SW480 (cell line): ENCODE data around the gene RBFOX2.
"Not testable (repeated sequence)": the region's sequence is repeated elsewhere in the genome, so short reads cannot be mapped to it uniquely, and the experiment has no call there.

Experiments used
- DNase-seq: peaks from one replicate; pipeline ENCODE4 v3.0.0-alpha.2; 2016; ENCODE audit warnings: low spot score

The RBFOX2 gene

DNA sequence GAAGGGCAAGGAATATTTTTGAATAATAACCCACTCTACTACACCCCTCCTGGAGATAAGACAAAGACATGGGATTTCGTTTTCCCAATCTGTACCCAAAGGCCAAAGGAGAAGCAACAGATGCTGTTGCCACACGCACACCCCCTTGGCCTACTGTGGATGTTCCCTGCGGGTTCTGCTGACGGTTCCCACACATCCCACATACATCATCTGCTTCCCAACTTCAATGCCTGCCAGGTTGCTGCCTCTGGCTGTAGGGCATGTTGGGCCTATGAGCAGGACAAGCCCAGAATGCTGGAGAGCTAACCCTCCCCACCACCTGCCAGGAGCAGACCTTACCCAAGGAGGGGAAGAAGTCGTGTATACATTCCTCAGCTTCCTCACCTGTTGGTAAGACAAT is 13.6 kb upstream of the RBFOX2 start:
- no peak for DNase-seq

DNA sequence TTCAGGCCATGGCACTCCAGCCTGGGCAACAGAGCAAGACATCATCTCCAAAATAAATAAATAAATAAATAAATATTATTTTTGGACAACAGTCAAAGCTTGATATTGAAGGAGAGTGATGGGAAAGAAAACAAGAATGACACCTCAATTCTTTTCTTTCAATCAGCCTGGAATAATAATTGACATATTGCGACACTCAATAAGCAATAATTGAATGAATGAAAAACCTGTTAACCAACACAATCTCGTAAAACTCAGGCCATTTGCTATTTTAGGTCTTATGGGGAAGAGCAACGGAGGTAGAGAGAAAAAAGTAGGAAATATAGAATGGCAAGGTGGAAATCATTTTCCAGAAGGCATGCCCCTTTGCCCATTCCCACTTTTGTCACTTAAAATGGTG is 10.5 kb upstream of the RBFOX2 start:
- DNase-seq = no peak

DNA sequence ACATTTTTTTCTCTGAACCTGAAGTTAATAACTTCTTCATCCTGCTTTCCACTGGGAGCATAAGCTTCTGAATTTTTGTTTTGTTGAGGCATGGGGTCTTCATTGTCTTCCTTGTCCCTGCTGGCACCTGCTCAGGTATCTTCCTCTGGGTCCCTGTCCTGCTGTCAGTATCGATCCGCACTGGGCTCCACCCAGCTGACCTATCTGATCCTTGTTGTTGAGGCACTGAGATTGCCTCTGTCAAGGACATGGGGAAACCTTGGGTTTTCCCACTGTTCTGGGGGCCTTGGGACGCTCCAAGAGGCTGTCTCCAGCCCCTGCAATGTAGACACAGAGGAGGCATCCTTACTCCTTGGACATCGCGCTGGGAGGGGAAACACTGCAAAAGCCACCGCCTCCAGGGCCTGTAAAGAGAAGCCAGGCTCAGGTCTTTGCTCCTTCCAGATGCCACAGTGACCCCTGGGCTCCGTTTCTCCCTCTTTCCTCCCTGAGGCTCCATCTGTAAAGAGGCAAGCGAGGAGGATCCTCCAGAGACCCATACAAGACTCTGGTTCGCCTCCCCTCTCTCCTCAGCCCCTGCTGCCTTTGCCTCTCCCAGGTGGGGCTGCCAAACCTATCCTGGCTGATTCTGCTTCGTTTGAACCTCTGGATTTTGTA is 8.6 kb upstream of the RBFOX2 start:
- no peak for DNase-seq

DNA sequence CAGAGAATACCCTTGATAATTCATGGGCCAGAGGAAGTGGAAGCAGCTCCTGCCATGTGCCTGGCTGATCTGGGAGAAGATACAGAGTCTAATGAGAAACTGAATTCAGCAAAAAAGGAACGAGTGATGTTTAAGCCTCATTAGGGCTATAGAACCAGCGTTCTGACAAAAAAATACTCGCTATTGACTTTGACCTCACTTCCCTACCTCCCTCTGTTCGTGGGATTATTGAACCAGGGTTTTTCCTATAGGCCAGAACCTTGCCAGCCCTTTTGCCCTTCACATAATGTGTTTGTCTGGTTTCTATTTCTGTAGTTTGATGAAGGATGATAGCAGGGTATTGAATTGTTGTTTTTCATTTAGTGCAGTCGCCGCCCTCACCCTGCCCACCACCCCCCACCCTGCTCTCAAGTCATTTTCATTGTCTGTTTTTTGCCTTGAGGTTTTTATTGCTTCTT is 7.6 kb upstream of the RBFOX2 start:
- no peak for DNase-seq

DNA sequence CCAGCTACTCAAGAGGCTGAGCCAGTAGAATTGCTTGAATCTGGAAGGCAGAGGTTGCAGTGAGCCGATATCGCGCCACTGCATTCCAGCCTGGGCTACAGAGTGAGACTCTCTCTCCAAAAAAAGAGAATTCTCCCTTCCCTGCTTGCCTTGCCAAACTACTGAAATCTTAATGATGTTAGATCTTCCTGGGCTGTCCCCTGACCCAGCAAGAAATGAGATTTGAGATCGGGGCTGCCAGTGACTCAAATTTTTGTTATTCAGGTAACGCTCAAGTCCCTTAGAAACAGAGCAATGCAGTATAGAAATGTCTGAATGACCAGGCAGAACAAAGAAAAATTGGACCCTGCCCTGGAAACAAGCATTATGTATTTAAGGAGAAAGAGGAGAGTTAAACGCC is 4.0 kb upstream of the RBFOX2 start:
- DNase-seq = no peak

DNA sequence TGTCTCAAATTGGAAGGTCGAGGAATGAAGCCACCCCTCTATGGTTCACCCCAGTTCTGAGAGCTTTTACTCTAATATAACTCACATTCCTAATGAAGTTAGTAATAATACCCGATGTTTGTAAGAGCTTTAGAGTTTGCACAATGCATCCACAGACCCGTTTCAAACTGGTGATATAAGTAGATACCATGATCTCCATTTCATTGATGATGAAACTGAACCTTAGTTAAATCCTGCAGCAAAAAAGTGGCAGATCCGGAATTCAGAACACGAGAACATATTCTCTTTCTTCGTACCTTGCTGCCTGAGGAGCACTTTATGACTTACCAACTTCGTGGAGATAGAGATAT is 757 bp upstream of the RBFOX2 start:
- no peak for DNase-seq

DNA sequence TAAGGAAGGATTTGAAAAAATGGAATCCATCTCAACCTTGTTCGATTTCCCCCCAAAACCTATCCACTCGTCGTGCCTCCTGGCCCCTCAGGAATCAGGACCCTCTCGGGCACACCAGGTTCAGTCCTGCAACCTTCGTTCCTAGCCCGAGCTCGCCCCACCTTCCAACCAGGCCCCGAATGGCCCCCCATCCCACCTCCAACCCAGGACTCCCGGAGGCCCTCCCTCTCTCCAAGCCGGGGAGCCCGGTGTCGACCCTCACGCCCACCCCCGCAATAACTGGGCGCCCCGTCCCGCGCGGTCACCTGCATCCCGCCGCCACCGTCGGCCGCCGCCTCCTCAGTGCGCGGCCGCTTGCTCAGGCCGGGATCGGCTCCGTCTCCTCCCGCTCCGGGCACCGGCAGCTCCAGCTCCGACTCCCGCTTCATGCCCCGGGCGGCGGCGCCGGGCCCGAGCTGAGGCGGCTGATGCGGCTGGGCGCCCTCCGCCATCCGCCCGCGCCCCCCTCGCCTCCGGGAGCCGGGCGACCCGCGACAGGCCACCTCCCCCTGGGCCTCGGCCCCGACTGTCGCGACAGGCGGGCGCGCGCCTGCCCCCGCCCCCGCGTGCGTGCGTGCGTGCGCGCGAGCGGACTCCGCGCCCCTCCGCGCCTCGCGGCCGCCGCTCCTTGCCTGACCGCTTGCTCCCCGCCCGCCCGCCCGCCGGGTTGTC is 534 bp downstream of the RBFOX2 start:
- peak; percentile 22 for DNase-seq

DNA sequence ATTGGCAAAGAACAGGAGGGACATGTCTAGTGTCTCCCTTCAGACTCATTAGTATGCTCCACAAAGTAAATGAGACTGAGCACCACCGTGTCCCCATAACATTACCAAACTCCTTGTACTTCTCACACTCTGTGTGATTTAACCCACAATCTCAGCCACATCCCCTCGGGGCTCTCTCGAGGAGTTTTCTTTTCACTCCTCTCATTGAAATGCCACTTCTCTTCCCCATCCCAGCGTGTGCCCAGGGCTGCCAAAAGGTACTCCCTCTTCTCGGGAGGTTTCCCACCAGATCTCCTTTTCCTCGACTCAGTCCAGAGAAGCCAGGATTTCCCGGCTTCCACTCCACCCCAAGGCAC is 1.1 kb downstream of the RBFOX2 start:
- DNase-seq = peak; percentile 12

DNA sequence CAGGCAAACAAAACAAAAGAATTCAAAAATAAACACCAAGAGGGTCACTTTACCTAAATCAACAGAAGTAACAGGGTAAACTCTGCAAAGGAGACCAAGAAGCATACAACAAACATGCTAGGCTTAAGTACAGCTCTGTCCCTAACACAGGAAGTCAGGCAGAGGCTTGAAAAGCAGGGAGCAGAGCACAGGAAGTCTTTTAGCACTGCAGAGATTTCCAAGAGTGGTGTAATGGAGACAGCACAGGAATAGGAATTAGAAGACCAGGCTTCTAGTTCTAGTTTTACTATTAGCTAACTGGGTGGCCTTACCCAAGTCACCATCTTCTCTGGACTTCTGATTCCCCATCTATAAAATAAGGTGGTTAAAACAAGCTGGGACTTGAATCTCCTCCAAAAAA is 1.9 kb downstream of the RBFOX2 start:
- no peak for DNase-seq

DNA sequence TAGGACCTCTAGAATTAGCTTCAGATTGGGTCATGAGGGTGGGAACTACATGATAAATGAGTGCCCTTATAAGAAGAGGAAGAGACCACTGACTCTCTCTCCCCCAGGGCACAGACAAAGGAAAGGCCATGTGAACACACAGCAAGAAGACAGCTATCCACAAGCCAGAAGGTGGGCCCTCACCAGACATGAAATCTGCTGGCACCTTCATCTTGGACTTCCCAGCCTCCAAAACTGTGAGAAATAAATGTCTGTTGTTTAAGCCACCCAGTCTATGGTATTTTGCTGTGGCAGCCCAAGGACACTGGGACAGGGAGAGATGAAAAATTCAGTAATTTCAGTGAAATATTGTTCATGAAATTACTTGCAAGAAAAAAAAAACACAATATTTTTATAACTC is 5.9 kb downstream of the RBFOX2 start:
- DNase-seq = no peak

DNA sequence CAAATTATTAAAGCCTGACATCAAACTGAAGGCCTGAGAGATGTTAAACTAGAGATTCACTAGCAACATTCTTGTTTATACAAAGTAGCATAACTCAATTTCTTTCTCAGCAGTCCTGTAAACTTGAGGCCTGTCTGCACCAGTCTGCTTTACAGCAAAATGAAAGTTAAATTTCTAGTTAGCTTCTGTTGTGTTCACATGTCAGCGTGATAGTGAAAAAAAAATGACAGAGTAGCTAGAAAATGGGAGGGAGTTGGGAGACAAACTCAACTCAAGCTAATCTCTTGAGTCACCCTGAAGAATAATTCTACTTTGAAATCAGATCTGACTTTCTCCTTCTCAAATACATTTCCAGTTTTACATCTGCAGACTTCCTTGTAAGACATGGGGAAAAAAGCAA is 6.5 kb downstream of the RBFOX2 start:
- DNase-seq = no peak

DNA sequence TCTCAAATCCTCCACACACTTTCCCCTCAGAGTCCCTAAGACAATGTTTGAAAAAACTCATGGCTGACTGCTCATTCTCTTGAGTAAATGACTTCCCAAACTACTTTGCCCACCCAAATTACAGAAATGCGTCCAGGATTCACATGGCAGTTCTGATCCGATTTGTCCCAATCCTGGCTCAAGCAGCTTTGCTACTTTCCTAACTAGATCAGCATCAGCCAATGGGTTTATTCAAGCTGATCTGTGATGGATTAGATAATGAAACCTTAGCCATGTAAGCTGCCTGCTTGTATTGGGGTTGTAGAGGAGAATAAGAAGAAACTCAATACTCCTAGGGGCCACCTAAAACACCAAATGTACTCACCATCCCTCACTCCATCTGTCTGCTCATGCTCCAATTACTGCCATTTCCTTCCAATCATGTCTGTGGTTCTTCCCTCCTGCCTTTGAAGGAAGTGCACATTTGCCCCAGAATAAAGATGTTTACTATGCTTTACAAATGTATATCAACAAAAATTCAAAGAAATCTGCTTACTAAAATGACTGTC is 6.9 kb downstream of the RBFOX2 start:
- DNase-seq = no peak

DNA sequence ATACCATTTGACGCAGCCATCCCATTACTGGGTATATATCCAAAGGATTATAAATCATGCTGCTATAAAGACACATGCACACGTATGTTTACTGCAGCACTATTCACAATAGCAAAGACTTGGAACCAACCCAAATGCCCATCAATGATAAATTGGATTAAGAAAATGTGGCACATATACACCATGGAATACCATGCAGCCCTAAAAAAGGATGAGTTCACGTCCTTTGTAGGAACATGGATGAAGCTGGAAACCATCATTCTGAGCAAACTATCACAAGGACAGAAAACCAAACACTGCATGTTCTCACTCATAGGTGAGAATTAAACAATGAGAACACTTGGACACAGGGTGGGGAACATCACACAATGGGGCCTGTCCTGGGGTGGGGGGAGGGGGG is 7.8 kb downstream of the RBFOX2 start:
- DNase-seq = not testable (repeated sequence)

DNA sequence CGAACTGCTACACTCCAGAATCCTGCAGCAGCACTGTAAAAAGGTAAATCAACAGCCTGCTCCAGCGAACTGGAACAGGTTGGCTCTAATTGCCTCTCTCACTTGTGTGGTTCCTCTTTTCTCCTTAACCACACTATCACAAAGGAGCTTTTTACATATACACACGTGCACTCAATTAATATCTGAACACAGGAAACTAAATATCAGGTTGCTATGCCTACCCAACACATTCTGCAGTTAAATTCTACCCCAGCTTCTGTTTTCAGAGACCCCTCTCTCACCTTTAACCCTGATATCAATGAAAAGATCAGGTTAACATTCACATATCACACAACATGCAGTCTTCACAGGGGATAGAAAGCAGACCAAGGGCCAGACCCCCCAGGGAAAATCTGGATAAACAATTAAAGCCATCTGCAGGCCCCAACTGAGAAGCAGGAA is 11.0 kb downstream of the RBFOX2 start:
- DNase-seq = no peak

DNA sequence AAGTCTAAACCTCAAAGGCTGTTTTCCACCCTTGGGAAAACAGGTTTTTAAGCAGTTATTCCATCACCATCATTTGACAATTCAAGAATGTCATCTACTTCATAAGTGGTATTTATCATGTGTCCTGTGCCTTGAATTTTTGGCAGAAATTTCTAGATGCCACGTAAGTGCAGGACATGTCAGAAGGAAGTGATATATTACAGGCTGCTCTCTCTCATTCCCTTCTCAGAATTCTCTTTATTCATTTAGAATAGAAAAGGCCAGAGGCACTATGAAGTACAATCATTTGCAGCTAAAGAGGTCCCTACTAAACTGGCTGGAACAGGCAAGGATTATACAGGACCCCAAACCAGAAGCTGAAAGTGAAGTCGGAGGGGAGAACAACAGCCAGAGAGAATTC is 11.9 kb downstream of the RBFOX2 start:
- DNase-seq = no peak

DNA sequence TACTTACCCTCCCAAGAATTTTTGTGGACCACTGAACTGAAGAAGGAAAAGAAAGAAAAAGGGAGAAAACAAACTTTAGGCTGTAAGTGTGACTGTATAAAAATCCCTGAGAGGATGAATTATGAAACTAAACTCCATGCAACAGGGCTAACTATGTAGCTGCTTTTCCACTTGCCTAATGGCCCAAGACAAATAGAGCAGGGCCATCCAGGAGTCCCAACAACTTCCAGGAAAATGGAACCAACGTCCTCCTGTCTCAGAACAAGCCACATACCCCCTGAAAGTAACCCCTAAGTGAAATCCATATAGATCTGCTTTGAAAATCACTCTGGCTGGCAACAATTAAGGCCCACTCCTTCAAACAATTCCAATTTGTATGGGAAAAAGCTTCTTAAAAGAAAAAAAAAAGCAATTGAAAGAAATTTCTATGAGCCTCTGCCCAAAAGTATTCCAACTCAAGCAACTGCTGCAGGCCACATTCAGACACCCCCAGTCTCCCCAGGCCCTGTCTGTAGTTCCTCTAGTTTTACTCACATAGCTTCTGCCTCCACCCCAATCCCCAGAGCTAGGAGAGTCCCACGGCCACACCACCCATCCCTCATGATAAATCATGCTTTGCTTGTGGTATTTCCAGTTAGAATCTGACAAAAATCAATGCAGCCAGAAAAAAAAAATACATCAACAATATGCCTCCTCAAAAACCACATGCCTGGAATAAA is 12.7 kb downstream of the RBFOX2 start:
- DNase-seq = no peak

DNA sequence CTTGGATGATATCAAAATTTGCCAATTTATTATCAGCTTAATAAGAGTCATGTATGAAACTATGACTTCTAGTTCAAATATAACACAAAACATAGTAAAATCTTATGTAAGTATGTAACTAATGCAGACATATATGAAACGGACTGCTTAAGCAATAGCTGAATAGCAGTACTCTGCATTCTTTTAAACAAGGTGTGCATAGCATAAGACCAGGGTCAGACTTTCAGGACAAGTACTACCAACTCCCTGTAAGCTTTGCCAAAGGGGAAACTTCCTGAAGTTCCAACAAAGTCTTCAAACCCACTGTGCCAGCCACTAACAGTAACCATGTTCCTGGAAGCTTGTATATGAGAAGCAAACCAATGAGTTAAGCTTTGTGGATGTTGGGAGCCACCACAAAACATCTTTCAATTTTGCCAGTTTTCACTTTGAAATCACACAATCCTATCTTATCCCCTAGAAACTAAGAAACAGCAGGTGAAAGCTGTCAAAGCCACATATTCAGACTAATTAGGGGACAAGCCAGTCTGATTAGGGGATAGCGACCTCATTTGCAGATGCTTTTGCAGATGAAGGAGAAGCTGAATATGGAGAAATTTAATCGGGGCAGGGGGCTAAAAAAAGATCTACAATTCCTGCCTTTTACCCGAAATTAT is 13.3 kb downstream of the RBFOX2 start:
- DNase-seq = no peak

DNA sequence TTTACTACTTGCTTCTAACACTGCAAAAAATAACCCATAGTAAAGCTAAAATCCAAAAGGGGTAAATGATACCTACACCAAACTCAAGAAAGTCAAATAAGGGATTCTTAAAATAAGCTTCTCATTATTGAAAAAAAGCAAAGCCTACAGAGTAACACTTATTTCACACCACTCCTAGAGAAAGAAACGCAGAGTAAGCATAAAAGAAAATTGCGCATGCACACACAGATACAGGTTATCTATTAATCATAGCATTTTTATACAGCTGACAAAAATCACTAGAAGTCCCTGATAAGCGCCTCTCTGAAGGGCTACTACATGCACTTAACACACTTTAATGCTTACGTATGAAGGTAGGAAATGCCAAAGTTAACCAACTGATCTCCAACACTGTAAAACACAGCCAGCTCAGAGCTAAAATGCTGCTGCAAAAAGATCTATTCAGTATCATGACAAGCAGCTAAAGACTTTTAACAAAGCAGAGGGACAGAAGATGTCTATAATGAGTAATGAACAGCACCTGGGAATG is 14.0 kb downstream of the RBFOX2 start:
- no peak for DNase-seq

DNA sequence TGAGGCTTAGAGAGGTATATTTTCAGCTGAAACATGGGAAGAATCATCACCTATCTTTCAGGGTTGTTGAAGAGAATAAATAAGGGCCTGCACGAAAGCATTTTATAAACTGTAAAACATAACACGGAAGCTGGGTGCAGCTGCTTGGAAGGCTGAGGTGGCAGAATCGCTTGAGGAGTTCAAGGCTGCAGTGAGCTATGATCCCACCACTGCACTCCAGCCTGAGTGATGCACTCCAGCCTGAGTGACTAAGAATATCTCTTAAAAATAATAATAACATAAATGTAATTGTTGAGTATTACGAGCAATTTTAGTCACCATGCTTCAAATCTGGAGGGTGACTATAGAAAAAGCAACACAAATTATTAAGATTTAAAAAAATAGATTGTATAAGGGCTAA is 16.3 kb downstream of the RBFOX2 start:
- no peak for DNase-seq

DNA sequence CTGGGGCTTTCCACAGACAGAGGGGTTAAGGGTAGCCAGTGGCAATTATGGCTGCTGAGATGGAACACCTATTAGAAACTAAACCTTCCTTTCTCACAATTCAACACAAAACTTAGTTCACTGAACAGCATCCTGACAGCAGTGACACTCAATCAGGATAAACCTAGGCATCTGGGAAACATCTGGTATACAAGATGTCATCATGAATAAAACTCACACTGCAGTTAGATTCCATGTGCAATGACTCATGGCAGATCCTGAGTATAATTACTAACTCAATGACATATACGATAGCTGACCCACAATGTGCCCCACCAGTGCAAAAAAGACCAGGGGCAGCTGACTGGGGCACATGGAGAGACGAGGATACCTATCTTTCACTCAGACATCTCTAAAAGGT is 17.7 kb downstream of the RBFOX2 start:
- DNase-seq = no peak

DNA sequence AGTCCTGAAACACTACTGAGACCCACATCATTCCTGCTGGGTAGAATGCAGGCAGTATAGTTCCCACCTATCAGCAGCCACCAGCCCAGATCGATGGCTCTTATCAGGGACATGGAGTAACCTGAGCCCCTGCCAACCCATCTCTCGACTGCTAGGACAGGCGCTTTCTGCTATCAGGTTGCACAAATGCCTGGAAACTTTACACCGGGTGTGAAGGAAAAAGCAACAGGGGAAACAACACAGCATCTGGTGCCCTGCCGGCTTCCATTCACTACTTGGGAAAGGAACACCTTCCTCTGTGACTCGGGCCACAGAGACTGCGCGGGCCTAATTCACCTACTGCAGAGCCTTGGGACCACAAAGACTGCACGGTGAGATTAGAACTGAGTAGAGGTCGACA is 18.5 kb downstream of the RBFOX2 start:
- no peak for DNase-seq

DNA sequence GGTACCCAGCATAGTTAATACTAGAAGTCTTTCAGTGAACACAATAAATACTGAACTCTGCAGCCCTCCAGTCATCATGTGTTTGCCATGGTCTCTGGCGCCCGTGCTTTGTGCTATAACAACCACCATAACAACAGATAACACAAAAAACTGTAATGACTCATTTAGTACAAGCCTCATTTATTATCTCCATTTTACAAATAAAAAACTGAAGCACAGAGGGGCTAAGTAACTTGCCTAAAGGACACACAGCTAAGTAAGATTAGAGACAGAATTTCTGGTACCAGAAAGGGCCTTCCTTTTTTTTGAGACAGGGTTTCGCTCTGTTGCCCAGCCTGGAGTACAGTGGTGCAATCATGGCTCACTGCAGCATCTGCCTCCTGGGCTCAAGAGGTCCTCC is 19.5 kb downstream of the RBFOX2 start:
- DNase-seq = no peak
